HEK293T (cell line): ENCODE measurements around the gene RELCH.

Experiments used
- ARNT ChIP-seq: fragments of 450-650 bp; IDR thresholded peaks from 2 replicates; pipeline ENCODE4 v1.6.1; 2017; ENCODE audit warnings: mild to moderate bottlenecking
- BHLHE40 ChIP-seq: fragments of 450-650 bp; IDR thresholded peaks from 2 replicates; pipeline ENCODE4 v1.6.1; 2016; ENCODE audit warnings: mild to moderate bottlenecking, moderate library complexity, borderline replicate concordance
- ELF4 ChIP-seq: fragments of 450-650 bp; IDR thresholded peaks from 2 replicates; pipeline ENCODE4 v1.6.1; 2017; ENCODE audit warnings: antibody characterized with exemption
- FOXA1 ChIP-seq: fragments of 450-650 bp; IDR thresholded peaks from 2 replicates; pipeline ENCODE4 v1.6.1; 2016; ENCODE audit warnings: mild to moderate bottlenecking
- FOXK2 ChIP-seq: fragments of 450-650 bp; IDR thresholded peaks from 2 replicates; pipeline ENCODE4 v1.6.1; 2016; ENCODE audit warnings: mild to moderate bottlenecking
- FOXM1 ChIP-seq: fragments of 450-650 bp; IDR thresholded peaks from 2 replicates; pipeline ENCODE4 v1.6.1; 2017; ENCODE audit warnings: mild to moderate bottlenecking, borderline replicate concordance
- LEF1 ChIP-seq: fragments of 450-650 bp; IDR thresholded peaks from 2 replicates; pipeline ENCODE4 v1.6.1; 2017; ENCODE audit warnings: mild to moderate bottlenecking, borderline replicate concordance
- NFRKB ChIP-seq: fragments of 450-650 bp; IDR thresholded peaks from 2 replicates; pipeline ENCODE4 v1.6.1; 2016; ENCODE audit warnings: mild to moderate bottlenecking, moderate library complexity
- SUZ12 ChIP-seq: fragments of 450-650 bp; IDR thresholded peaks from 2 replicates; pipeline ENCODE4 v1.6.1; 2016; ENCODE audit warnings: mild to moderate bottlenecking
- ZNF384 ChIP-seq: fragments of 450-650 bp; IDR thresholded peaks from 2 replicates; pipeline ENCODE4 v1.6.1; 2016

DNA sequence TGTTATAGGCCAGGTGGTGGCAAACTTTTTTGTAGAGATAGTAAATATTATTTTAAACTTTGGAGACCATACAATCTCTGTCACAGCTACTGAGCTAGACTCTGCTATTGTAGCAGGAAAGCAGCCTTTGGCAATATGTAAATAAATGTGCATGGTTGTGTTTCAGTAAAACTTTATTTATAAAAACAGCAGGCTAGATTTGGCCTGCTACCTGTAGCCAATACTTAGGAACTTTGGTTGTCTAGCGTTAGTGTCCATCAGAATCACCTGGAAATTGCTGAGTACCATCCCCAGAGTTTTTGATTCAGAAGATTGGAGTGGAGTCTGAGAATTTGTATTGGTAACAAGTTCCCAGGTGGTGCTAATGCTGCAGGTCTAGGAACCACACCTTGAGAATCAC is 114.3 kb downstream of the RELCH start:
- TF ChIP-seq ELF4: no peak
- no peak for TF ChIP-seq ARNT
- no peak for TF ChIP-seq NFRKB
- TF ChIP-seq BHLHE40: no peak
- no peak for TF ChIP-seq FOXK2
- TF ChIP-seq FOXM1: no peak
- TF ChIP-seq FOXA1: no peak
- no peak for TF ChIP-seq SUZ12
- no peak for TF ChIP-seq ZNF384
- TF ChIP-seq LEF1: no peak
